Neural progenitor cell (in vitro differentiated cells): ENCODE data around the gene HCFC1. TPM values are rescaled to one million over a fixed set of nuclear protein-coding genes. Genes with fewer than 3 reads are reported as not detected.
A peak's percentile ranks its signal among the peaks of the same experiment; 100 is the strongest.

Source experiments
- DNase-seq: peaks from one replicate; pipeline ENCODE4 v3.0.0-alpha.2; 2016; ENCODE audit warnings: low spot score
- H2AFZ ChIP-seq: fragments of 200-600 bp; sonication (generic); replicated peaks from 2 replicates; pipeline ENCODE4 v1.6.1; 2016; ENCODE audit warnings: antibody characterized with exemption
- H3F3A ChIP-seq: fragments of 200-600 bp; sonication (generic); 2 replicates; pipeline ENCODE4 v1.6.1; 2016; ENCODE audit warnings: antibody characterized with exemption, low read depth
- H3K27ac ChIP-seq: fragments of 200-600 bp; sonication (generic); 2 replicates; pipeline ENCODE4 v1.5.1; 2016; ENCODE audit warnings: mild to moderate bottlenecking
- H3K27me3 ChIP-seq: fragments of 200-600 bp; sonication (generic); 2 replicates; pipeline ENCODE4 v1.6.1; 2016; ENCODE audit warnings: mild to moderate bottlenecking, moderate library complexity
- H3K36me3 ChIP-seq: fragments of 200-600 bp; sonication (generic); 2 replicates; pipeline ENCODE4 v1.5.1; 2016
- H3K4me1 ChIP-seq: fragments of 200-600 bp; sonication (generic); 2 replicates; pipeline ENCODE4 v1.6.1; 2016; ENCODE audit warnings: mixed run types
- H3K4me2 ChIP-seq: fragments of 200-600 bp; sonication (generic); 2 replicates; pipeline ENCODE4 v1.6.1; 2016
- H3K4me3 ChIP-seq: fragments of 200-600 bp; sonication (generic); 2 replicates; pipeline ENCODE4 v1.5.1; 2016
- H3K79me2 ChIP-seq: fragments of 200-600 bp; sonication (generic); 2 replicates; pipeline ENCODE4 v1.6.1; 2016; ENCODE audit warnings: low read depth
- H3K9ac ChIP-seq: fragments of 200-600 bp; sonication (generic); 2 replicates; pipeline ENCODE4 v1.6.1; 2016
- H3K9me3 ChIP-seq: fragments of 200-600 bp; sonication (generic); 2 replicates; pipeline ENCODE4 v1.5.1; 2016; ENCODE audit warnings: low read depth
- H4K20me1 ChIP-seq: fragments of 200-600 bp; sonication (generic); 2 replicates; pipeline ENCODE4 v1.6.1; 2016; ENCODE audit warnings: low read depth
- H3K27ac Mint-ChIP-seq: 3 replicates; pipeline ENCODE4 v1.8.0; 2021; ENCODE audit warnings: mixed read lengths
- H3K27me3 Mint-ChIP-seq: 2 replicates; pipeline ENCODE4 v1.8.0; 2022; ENCODE audit warnings: low read depth, mild to moderate bottlenecking, inconsistent platforms, moderate library complexity, mixed read lengths; ENCODE audit not compliant: insufficient read depth
- H3K36me3 Mint-ChIP-seq: 3 replicates; pipeline ENCODE4 v1.8.0; 2021; ENCODE audit warnings: mixed read lengths
- H3K4me1 Mint-ChIP-seq: 3 replicates; pipeline ENCODE4 v1.8.0; 2021; ENCODE audit warnings: mixed read lengths
- H3K4me3 Mint-ChIP-seq: 3 replicates; pipeline ENCODE4 v1.8.0; 2021; ENCODE audit warnings: mild to moderate bottlenecking, moderate library complexity, mixed read lengths
- H3K9me3 Mint-ChIP-seq: 3 replicates; pipeline ENCODE4 v1.8.0; 2020; ENCODE audit warnings: mixed read lengths
- CTCF ChIP-seq: fragments of 200-600 bp; sonication (generic); IDR thresholded peaks from 2 replicates; pipeline ENCODE4 v1.5.1; 2017; ENCODE audit warnings: antibody characterized with exemption, mild to moderate bottlenecking
- EZH2 ChIP-seq: fragments of 200-600 bp; sonication (generic); IDR thresholded peaks from 2 replicates; pipeline ENCODE4 v1.6.1; 2017; ENCODE audit warnings: antibody characterized with exemption, mild to moderate bottlenecking, moderate library complexity
- EZH2phosphoT487 ChIP-seq: fragments of 200-600 bp; sonication (generic); IDR thresholded peaks from 2 replicates; pipeline ENCODE4 v1.6.1; 2017; ENCODE audit warnings: antibody characterized with exemption
- total RNA-seq: library from RNA; depleted of rRNA; stranded (reverse); fragments of >200 nt; gene quantifications from 2 replicates; pipeline ENCODE4 v1.2.3, GENCODE V29; 2015; ENCODE audit warnings: low replicate concordance

Gene HCFC1
- total RNA-seq, 1 donor from 2014 or later: 20.7 TPM

- no peak overlapping the region for H2AFZ ChIP-seq
- Mint-ChIP-seq H3K36me3 (peaks cover 4% of the 10 kb centered on the region), H3K9me3 (peaks cover 7% of the 10 kb centered on the region), H3K4me3 (peak overlapping the region; percentile 86), H3K4me1 (peaks cover 16% of the 10 kb centered on the region), H3K27me3 (peaks cover 3% of the 10 kb centered on the region), H3K27ac (no peak overlapping the region)
- H3K4me2 ChIP-seq: peak overlapping the region; percentile 86
- no peaks in the 10 kb centered on the region for H3K36me3 ChIP-seq
- TF ChIP-seq CTCF (no peak), EZH2phosphoT487 (no peak), EZH2 (no peak)
- peaks cover 18% of the 10 kb centered on the region for H3K79me2 ChIP-seq
- H3F3A ChIP-seq: peaks cover 12% of the 10 kb centered on the region
- no peak overlapping the region for H3K27ac ChIP-seq
- DNase-seq: no peak
- no peaks in the 10 kb centered on the region for H3K27me3 ChIP-seq
- H3K9ac ChIP-seq: no peak overlapping the region
- H3K9me3 ChIP-seq: no peaks in the 10 kb centered on the region
- peak overlapping the region; percentile 73 for H3K4me3 ChIP-seq
- H4K20me1 ChIP-seq: no peaks in the 10 kb centered on the region
- no peaks in the 10 kb centered on the region for H3K4me1 ChIP-seq
These were observed 37.9 kb downstream of the HCFC1 start for GRCh38 chrX:153933748-153934147.

GRCh38 chrX:153932220-153932915, 39.2 kb downstream of the HCFC1 start:
- peaks cover 3% of the 10 kb centered on the region for H3K27me3 Mint-ChIP-seq
- Histone ChIP-seq H4K20me1 (no peaks in the 10 kb centered on the region), H3K9me3 (no peaks in the 10 kb centered on the region), H2AFZ (no peak overlapping the region), H3K9ac (no peak overlapping the region), H3K27ac (no peak overlapping the region), H3K4me3 (no peak overlapping the region), H3K27me3 (no peaks in the 10 kb centered on the region), H3K4me1 (no peaks in the 10 kb centered on the region), H3K4me2 (no peak overlapping the region), H3K79me2 (peaks cover 18% of the 10 kb centered on the region), H3F3A (peaks cover 24% of the 10 kb centered on the region), H3K36me3 (no peaks in the 10 kb centered on the region)
- no peak overlapping the region for H3K27ac Mint-ChIP-seq
- no peak overlapping the region for H3K4me3 Mint-ChIP-seq
- H3K36me3 Mint-ChIP-seq: peaks cover 4% of the 10 kb centered on the region
- H3K4me1 Mint-ChIP-seq: peaks cover 17% of the 10 kb centered on the region
- peaks cover 7% of the 10 kb centered on the region for H3K9me3 Mint-ChIP-seq
- DNase-seq: no peak
- TF ChIP-seq EZH2: no peak
- no peak for TF ChIP-seq CTCF
- no peak for TF ChIP-seq EZH2phosphoT487

- no peak overlapping the region for H3K4me3 Mint-ChIP-seq
- Histone ChIP-seq H3K4me2 (no peak overlapping the region), H3K4me3 (no peak overlapping the region), H3K9me3 (no peaks in the 10 kb centered on the region), H4K20me1 (no peaks in the 10 kb centered on the region), H2AFZ (no peak overlapping the region), H3K27me3 (no peaks in the 10 kb centered on the region), H3F3A (peaks cover 28% of the 10 kb centered on the region), H3K4me1 (peaks cover 2% of the 10 kb centered on the region), H3K36me3 (no peaks in the 10 kb centered on the region), H3K79me2 (peaks cover 18% of the 10 kb centered on the region), H3K27ac (no peak overlapping the region), H3K9ac (no peak overlapping the region)
- no peak for TF ChIP-seq CTCF
- no peak for TF ChIP-seq EZH2phosphoT487
- TF ChIP-seq EZH2: no peak
- no peak for DNase-seq
- peaks cover 7% of the 10 kb centered on the region for H3K9me3 Mint-ChIP-seq
- H3K27me3 Mint-ChIP-seq: peaks cover 6% of the 10 kb centered on the region
- H3K36me3 Mint-ChIP-seq: peaks cover 4% of the 10 kb centered on the region
- no peak overlapping the region for H3K27ac Mint-ChIP-seq
- H3K4me1 Mint-ChIP-seq: peaks cover 21% of the 10 kb centered on the region
These were observed 39.9 kb downstream of the HCFC1 start for GRCh38 chrX:153931748-153932147.
